B cell (primary cell): ENCODE results near the gene HEPACAM.

Source experiments
- EZH2 ChIP-seq: IDR thresholded peaks from 2 replicates; pipeline ENCODE4 v1.6.1; 2012; ENCODE audit warnings: borderline replicate concordance, low read depth, mild to moderate bottlenecking, moderate library complexity, low read length; ENCODE audit not compliant: insufficient read depth, poor library complexity, severe bottlenecking
- TF ChIP-seq, protein P1 (sequence below): fragments of 200-600 bp; IDR thresholded peaks from one replicate; pipeline ENCODE4 v1.8.0; 2022; ENCODE audit warnings: antibody characterized with exemption, mild to moderate bottlenecking

DNA sequence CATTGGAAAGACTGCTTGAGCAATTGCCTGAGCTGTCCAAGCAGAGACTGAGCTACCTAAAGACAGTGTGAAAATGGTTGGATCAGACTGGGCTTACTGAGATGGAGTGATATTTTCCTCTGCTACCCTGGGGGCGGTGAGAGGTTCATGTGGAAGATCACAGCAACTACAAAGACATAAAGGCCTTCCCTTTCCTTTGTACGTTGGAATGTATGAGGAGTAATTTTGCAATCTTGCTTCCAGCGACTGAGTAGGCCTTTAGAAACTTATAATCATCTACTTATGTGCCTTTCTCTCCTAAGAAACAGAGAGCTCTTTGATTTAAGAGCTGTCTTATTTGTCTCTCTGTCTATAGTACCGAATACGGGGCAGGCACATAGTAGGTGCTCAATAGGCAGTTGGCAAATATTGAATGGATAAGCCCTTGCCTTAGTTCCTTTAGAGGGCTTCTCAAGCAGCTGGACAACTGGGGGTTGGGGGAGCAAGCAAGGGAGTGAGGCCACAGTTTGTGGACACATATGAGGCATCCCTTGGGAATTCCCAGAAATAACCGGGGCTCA is 2.4 kb upstream of the HEPACAM start:
- TF ChIP-seq, protein P1, sequence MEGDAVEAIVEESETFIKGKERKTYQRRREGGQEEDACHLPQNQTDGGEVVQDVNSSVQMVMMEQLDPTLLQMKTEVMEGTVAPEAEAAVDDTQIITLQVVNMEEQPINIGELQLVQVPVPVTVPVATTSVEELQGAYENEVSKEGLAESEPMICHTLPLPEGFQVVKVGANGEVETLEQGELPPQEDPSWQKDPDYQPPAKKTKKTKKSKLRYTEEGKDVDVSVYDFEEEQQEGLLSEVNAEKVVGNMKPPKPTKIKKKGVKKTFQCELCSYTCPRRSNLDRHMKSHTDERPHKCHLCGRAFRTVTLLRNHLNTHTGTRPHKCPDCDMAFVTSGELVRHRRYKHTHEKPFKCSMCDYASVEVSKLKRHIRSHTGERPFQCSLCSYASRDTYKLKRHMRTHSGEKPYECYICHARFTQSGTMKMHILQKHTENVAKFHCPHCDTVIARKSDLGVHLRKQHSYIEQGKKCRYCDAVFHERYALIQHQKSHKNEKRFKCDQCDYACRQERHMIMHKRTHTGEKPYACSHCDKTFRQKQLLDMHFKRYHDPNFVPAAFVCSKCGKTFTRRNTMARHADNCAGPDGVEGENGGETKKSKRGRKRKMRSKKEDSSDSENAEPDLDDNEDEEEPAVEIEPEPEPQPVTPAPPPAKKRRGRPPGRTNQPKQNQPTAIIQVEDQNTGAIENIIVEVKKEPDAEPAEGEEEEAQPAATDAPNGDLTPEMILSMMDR = no peak
- no peak for TF ChIP-seq EZH2
